KMS-11 (cell line): ENCODE results near the gene CYB561.

Experiments
- H2AFZ ChIP-seq: fragments of 200-600 bp; sonication (generic); 2 replicates; pipeline ENCODE4 v1.6.1; 2016; ENCODE audit warnings: antibody characterized with exemption, mixed run types, low read depth
- H3K27ac ChIP-seq: fragments of 200-600 bp; sonication (generic); 2 replicates; pipeline ENCODE4 v1.6.1; 2016; ENCODE audit warnings: mild to moderate bottlenecking, mixed run types
- H3K27me3 ChIP-seq: fragments of 200-600 bp; sonication (generic); 2 replicates; pipeline ENCODE4 v1.6.1; 2017; ENCODE audit warnings: mild to moderate bottlenecking, low read depth, mixed run types, moderate library complexity; ENCODE audit not compliant: insufficient read depth
- H3K36me3 ChIP-seq: fragments of 200-600 bp; sonication (generic); 2 replicates; pipeline ENCODE4 v1.6.1; 2017; ENCODE audit warnings: mild to moderate bottlenecking, mixed run types; ENCODE audit not compliant: insufficient read depth
- H3K4me1 ChIP-seq: fragments of 200-600 bp; sonication (generic); 2 replicates; pipeline ENCODE4 v1.6.1; 2016; ENCODE audit warnings: mild to moderate bottlenecking, low read depth, mixed run types; ENCODE audit not compliant: poor library complexity, severe bottlenecking
- H3K4me2 ChIP-seq: fragments of 200-600 bp; sonication (generic); 2 replicates; pipeline ENCODE4 v1.7.0; 2016; ENCODE audit warnings: mild to moderate bottlenecking, mixed run types
- H3K4me3 ChIP-seq: fragments of 200-600 bp; sonication (generic); IDR thresholded peaks from 2 replicates; pipeline ENCODE4 v1.6.1; 2017; ENCODE audit warnings: low read depth, low read length, mixed read lengths; ENCODE audit not compliant: insufficient read depth
- H3K79me2 ChIP-seq: fragments of 200-600 bp; sonication (generic); 2 replicates; pipeline ENCODE4 v1.6.1; 2016; ENCODE audit warnings: low read depth, mixed run types; ENCODE audit not compliant: insufficient read depth
- H3K9ac ChIP-seq: fragments of 200-600 bp; sonication (generic); 2 replicates; pipeline ENCODE4 v1.6.1; 2016; ENCODE audit warnings: mild to moderate bottlenecking, mixed run types
- H4K20me1 ChIP-seq: fragments of 200-600 bp; sonication (generic); 2 replicates; pipeline ENCODE4 v1.6.1; 2016; ENCODE audit warnings: mild to moderate bottlenecking, mixed run types; ENCODE audit not compliant: insufficient read depth
- TF ChIP-seq, protein P1 (sequence below): fragments of 200-600 bp; sonication (generic); conservative IDR thresholded peaks from 2 replicates; pipeline ENCODE4 v1.6.1; 2017; ENCODE audit warnings: low read depth, mild to moderate bottlenecking, antibody characterized with exemption, low read length, moderate library complexity, mixed read lengths

The CYB561 gene

DNA sequence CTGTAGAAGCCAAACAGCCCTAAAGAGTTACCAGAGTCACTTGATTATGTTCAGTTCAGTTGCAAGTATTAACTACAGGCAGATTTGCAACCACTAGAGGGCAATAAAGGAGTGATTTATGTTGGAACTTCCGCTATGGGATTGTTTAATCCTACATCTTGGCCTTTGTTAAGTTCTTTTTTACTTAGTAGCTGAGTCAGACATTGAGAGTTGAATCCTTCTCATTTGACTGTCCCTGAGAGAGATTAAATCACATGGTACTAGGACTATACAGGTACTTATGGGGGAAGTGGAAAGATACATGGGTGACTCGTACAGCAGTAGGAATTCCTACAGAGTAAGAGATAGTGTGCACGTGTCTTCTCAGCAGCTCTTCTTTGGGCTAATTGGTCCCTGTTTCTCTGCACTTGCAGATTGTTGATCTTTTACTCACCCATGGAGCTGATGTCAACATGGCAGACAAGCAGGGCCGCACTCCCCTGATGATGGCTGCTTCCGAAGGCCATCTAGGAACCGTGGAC is 40.3 kb downstream of the CYB561 start:
- Histone ChIP-seq H3K36me3 (no peaks in the 10 kb centered on the region), H4K20me1 (no peaks in the 10 kb centered on the region), H3K9ac (no peak overlapping the region), H3K4me2 (no peak overlapping the region), H3K4me1 (no peaks in the 10 kb centered on the region), H3K27ac (no peak overlapping the region), H2AFZ (no peak overlapping the region), H3K27me3 (no peaks in the 10 kb centered on the region), H3K4me3 (no peak overlapping the region), H3K79me2 (no peaks in the 10 kb centered on the region)
- TF ChIP-seq, protein P1, sequence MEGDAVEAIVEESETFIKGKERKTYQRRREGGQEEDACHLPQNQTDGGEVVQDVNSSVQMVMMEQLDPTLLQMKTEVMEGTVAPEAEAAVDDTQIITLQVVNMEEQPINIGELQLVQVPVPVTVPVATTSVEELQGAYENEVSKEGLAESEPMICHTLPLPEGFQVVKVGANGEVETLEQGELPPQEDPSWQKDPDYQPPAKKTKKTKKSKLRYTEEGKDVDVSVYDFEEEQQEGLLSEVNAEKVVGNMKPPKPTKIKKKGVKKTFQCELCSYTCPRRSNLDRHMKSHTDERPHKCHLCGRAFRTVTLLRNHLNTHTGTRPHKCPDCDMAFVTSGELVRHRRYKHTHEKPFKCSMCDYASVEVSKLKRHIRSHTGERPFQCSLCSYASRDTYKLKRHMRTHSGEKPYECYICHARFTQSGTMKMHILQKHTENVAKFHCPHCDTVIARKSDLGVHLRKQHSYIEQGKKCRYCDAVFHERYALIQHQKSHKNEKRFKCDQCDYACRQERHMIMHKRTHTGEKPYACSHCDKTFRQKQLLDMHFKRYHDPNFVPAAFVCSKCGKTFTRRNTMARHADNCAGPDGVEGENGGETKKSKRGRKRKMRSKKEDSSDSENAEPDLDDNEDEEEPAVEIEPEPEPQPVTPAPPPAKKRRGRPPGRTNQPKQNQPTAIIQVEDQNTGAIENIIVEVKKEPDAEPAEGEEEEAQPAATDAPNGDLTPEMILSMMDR, result peak; percentile 88

DNA sequence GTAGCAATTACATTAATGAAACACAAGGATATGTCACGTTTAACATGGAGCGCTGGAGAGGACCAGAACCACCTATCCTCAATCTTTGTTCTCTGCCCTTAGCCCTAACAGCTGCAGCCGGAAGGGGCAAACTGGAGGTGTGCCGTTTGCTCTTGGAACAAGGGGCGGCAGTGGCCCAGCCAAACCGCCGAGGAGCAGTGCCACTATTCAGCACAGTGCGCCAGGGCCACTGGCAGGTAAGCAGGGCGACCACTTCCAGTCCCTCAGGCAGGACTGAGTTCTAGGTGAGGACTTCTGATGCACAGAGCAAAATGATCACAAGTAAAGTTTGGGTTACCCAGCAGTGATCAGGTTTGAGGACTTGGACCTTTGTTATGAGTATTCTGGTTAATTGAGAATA is 41.1 kb downstream of the CYB561 start:
- TF ChIP-seq, protein P1, result no peak
- no peaks in the 10 kb centered on the region for H3K36me3 ChIP-seq

DNA sequence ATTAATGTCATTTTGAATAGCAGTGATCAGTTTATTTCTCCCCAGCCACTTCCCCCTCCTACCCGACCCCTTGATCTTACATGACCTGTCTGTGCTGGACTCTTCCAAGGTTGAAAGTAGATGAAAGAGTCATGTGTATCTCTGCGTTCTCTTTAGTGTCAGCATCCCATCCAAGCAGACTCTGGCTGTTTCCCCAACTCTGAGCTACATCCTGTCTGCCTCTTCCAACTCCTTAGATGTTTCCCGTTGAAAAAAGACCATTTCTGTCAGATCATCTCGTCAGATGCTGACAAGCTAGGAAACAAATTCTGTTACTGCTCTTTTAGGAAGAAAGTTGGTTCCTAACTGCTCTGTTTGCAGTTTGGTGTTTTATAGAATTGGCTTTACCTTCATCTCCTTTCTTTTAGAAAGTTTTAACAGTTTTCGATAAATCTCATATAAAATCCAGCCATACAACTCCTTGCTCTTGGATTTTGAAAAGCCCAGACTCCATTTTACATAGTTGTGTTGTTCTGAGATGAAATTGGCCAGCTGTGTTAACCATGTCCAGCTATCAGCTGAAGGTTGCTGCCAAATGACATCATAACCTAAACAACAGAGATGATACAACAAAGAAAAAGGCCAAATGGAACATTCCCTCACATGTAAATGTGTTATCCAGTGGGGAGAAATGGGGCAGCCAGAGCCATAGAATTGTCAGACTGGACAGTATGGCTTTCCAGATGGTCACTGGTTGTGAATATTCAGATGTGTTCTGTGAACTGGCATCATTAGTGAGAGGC is 43.5 kb downstream of the CYB561 start:
- no peak overlapping the region for H2AFZ ChIP-seq
- H3K27ac ChIP-seq, result no peak overlapping the region
- H3K27me3 ChIP-seq, result no peaks in the 10 kb centered on the region
- no peaks in the 10 kb centered on the region for H4K20me1 ChIP-seq
- no peaks in the 10 kb centered on the region for H3K4me1 ChIP-seq
- no peak overlapping the region for H3K4me2 ChIP-seq
- H3K4me3 ChIP-seq, result no peak overlapping the region
- H3K36me3 ChIP-seq, result no peaks in the 10 kb centered on the region
- TF ChIP-seq, protein P1, result no peak
- no peak overlapping the region for H3K9ac ChIP-seq
- no peaks in the 10 kb centered on the region for H3K79me2 ChIP-seq

More for the DNA sequence above, 41.1 kb downstream of the CYB561 start:
- Histone ChIP-seq H2AFZ (no peak overlapping the region), H3K9ac (no peak overlapping the region), H3K27me3 (no peaks in the 10 kb centered on the region), H3K27ac (no peak overlapping the region), H3K79me2 (no peaks in the 10 kb centered on the region), H3K4me1 (no peaks in the 10 kb centered on the region), H4K20me1 (no peaks in the 10 kb centered on the region), H3K4me3 (no peak overlapping the region), H3K4me2 (no peak overlapping the region)

DNA sequence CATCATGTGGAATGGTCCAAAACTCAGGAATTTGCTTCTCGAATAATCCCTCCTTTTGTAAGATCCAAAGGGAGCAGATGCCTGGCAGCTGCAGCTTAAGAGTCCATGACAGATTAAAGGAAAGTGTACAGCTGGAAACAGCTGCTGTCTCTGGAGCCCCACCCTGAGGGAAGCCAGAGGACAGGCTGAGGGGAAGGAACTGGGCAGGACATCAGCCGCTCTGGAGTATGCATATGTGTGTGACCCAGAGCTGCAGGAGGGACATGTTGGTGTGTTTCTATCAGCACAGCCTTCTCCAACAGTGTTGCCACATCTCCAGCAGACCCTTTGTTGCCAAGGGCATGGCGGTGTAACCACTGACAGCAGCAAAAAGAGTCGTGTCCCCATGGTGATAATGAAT is 46.2 kb downstream of the CYB561 start:
- Histone ChIP-seq H3K36me3 (no peaks in the 10 kb centered on the region), H3K27ac (no peak overlapping the region)

More for the DNA sequence above, 46.2 kb downstream of the CYB561 start:
- no peaks in the 10 kb centered on the region for H4K20me1 ChIP-seq
- H2AFZ ChIP-seq, result no peak overlapping the region
- H3K4me2 ChIP-seq, result no peak overlapping the region
- no peaks in the 10 kb centered on the region for H3K4me1 ChIP-seq
- no peak overlapping the region for H3K4me3 ChIP-seq
- H3K9ac ChIP-seq, result no peak overlapping the region
- no peaks in the 10 kb centered on the region for H3K79me2 ChIP-seq
- TF ChIP-seq, protein P1, result no peak
- no peaks in the 10 kb centered on the region for H3K27me3 ChIP-seq
